DMS153 treated with DMSO at 0.1 percent for 48 hours (cell line): ENCODE data around the gene VMAC.
"Not testable (repeated sequence)": the region's sequence is repeated elsewhere in the genome, so short reads cannot be mapped to it uniquely, and the experiment has no call there.

ENCODE experiments used
- DNase-seq: peaks from one replicate; lab custom pipeline; 2025; ENCODE audit not compliant: unreplicated experiment; lab: John Stamatoyannopoulos, UW

VMAC gene

DNA sequence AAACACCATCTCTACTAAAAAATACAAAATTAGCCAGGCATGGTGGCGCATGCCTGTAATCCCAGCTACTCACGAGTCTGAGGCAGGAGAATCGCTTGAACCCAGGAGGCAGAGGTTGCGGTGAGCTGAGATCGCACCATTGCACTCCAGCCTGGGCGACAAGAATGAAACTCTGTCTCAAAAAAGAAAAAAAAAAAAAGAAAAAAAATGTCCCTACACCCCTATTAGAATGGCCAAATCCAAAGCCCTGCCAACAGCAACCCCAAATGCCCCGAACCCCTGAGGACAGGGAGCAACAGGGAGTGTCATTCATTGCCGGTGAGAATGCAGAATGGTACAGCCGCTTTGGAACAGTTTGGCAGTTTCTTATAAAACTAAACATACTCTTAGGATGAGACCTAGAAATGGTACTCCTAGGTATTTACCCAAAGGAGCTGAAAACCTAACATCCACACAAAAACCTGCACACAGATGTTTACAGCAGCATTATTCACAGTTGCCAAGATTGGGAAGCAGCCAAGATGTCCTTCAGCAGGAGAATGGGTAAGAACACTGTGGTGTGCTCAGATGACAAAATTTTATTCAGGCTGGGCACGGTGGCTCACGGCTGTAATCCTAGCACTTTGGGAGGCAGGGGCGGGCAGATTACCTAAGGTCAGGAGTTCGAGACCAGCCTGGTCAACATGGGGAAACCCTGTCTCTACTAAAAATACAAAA lies 21.4 kb upstream of the VMAC start:
- not testable (repeated sequence) for DNase-seq

DNA sequence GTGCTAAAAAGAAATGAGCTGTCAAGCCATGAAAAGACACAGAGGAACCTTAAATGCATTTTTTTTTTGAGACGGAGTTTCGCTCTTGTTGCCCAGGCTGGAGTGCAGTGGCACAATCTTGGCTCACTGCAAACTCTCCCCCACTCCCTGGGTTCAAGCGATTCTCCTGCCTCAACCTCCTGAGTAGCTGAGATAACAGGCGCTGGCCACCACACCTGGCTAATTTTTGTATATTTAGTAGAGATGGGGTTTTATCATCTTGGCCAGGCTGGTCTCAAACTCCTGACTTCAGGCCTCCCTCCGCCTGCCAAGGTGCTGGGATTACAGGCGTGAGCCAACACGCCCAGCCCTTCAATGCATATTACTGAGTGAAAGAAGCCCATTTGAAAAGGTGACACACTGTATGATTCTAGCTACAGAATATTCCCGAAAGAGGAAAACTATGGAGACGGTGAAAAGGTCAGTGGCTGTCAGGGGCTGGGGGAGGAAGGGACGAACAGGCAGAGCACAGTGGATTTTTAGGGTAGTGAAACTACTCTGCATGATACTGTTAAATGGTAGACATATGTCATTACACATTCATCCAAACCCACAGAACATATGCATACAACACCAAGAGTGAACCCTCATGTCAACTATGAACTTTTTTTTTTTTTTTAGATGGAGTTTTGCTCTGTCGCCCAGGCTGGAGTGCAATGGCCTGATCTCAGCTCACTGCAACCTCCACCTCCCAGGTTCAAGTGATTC lies 20.4 kb upstream of the VMAC start:
- DNase-seq: not testable (repeated sequence)

DNA sequence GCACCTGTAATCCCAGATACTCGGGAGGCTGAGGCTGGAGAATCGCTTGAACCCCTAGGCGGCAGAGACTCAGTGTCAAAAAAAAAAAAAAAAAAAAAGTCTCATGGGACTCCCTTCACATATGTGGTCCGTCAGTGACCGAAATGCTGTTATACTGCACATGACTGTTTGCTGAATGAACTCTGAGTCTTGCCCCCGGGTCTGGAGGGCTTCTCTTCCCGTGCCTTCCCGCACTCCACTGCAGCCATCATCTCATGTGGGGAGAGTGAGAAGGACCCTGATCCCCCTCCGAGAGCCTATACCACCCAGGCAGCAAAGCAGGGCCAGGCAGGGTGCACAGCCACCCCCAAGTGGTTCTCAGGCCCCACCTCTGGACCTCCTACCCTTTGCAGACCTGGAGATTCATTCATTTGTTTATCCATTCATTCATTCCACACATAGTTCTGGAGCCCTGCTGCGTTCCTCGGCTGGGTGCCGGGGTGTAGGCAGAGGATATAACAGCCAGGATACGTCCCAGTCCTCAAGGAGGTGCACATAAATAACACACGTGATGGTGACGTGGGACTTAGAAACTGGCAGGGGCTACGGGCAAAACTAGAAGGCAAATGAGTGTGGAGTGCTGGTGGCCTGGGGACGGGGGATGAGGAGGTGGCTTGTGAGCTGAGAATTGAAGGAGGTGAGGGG lies 15.2 kb upstream of the VMAC start:
- no peak for DNase-seq

DNA sequence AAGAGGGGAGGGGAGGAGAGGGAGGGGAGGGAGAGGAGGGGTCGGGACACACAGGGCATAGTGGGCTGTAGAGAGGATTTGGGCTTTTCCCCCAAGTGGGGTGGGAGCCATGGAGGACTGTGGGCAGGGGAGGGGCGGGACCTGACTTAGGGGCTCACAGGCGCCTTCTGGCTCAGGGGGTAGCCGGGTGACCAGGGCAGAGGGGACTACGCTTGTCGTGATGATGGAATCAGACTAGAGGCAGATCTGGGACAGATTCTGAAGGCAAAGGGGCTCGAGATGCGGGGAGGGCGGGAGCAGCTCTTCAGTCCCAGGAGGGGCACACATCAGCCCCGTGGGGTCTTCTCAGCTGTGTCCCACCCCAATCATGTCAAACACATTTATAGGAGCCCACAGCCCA lies 14.6 kb upstream of the VMAC start:
- no peak for DNase-seq

DNA sequence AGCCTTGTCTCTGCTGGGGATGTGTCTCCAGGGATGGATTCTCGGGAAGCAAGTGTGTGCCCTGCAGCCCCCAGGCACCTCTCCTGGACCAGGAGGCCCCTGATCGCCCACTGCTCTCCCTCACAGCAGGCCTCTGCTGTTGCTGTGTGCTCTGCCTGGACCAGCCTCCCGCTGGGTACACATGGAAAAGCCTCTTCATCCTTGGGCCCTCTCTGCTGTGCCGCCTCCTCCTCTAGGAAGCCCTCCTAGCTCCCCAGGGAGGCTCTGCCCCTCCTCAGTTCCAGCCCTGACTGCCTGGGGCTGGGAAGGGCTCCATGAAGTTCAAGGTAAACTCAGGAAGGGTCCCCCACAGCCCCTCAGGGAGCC lies 13.1 kb upstream of the VMAC start:
- DNase-seq: no peak

DNA sequence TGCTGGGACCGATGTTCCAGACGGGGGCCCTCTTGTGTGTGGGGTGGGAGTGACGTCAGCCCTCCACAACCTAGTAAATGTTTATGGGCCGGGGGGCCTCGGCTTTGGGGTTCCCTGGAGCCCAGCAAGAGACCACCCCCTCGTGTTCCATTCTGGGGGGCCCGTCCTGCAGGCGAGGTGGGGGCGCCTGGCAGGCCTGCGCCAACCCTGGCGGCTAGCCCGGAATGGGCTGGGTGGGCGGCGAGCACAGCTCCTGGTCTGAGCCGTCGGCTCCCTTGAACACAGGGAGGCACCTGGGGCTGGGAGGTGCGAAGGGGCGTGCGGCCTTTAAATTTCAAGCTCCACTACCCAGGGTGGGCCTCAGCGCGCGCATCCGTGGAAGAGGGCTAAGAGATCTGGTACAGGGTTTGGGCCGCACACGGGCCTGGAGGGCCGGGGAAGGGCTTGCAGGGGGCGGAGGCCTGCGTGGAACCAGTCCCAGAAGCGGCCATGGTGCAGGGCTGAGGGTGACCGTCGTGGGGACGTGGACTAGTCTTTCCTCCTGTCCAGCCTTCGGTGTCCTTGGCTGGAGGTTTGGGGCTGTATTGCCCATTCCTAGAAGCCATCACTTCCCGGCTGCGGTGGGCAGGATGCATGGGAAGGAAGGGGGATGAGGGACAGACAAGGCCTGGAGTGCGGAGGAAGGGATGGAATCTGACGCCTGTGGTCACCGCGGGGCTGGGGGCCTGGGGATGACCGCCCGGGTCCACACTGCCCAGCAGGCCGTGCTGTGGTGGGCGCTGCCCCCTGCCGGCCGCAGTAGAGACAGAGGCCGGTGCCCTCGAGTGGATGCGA lies 12.5 kb upstream of the VMAC start:
- DNase-seq: no peak

DNA sequence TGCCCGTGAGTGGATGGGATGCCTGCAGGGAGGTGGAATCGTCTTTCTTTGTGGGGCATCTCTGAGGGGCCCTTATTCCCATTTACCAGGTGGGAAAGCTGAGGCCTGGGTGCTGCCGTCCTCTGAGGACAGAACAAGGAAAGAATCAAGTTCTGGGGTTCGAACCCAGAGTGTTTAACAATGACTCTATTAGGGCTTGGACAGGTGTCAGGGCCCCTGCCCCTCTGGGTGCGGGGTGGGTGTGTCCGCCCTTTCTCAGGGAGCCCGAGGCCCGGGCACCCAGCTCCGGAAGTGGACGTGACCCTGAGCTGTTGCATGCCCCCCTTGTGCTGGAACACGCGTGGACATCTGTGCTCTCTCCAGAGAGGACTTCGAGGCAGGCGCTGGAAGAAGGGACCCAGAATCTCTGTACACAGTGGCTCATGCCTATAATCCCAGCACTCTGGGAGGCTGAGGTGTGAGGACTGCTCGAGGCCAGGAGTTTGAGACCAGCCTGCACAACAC lies 11.8 kb upstream of the VMAC start:
- no peak for DNase-seq

DNA sequence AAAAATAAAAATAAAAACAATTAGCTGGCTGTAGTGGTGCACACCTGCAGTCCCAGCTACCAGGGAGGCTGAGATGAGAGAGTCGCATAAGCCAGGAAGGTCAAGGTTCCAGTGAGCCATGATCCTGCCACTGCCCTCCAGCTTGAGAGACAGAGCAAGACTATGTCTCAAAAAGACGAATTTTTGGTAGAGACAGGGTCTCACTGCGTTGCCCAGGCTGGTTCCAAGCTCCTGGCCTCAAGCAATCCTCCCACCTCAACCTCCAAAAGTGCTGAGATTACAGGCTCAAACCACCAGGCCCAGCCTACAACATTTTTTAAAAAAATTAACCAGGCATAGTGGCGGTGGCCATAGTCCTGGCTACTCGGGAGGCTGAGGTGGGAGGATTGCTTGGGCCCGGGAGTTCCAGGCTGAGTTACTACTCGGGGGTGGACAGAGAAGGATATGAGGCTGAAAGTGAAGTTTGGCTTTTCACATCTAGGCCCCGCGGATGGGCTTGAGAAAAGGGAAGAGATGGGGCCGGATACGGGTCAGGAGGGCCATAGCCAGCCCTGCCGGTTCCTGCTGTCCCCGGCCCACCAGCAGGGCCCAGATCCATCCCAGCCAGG lies 11.3 kb upstream of the VMAC start:
- no peak for DNase-seq

DNA sequence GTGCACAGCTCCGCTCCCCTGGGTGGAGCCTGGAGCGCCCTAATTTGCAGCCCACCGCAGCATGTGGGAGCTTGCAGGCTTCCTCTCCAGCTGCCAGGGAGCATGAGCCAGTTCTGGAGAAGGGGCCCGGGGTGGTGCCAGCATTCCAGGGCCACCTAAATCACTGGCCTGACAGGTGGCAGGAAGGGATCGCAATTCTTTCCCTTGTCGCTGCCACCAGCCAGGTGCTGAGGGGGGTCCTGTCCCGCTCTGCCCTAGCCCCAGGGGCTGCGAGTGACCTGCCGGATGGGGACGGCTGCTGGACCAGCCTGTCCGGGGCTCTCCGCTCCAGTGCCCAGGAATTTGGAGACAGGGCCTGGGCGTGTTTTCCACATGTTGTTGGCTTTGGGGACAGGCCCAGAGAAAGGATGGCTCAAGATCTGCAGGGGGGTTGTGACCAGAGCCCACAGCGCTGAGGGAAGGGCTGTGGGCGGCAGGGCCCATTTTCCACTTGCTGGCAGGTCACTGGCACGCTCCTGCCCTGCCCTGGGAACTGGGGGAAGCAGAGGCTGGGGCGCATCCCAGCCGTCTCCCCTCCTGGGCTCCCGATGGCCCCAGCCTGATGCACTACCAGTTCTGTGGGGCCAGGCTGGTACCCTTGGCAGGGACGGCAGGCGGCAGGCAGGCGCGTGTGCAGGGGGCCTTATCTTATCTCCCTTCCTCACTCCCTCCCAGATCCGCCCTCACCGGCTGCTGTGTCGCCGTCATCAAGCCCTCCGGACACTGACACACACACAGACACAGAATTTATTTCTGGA lies 10.6 kb upstream of the VMAC start:
- no peak for DNase-seq

DNA sequence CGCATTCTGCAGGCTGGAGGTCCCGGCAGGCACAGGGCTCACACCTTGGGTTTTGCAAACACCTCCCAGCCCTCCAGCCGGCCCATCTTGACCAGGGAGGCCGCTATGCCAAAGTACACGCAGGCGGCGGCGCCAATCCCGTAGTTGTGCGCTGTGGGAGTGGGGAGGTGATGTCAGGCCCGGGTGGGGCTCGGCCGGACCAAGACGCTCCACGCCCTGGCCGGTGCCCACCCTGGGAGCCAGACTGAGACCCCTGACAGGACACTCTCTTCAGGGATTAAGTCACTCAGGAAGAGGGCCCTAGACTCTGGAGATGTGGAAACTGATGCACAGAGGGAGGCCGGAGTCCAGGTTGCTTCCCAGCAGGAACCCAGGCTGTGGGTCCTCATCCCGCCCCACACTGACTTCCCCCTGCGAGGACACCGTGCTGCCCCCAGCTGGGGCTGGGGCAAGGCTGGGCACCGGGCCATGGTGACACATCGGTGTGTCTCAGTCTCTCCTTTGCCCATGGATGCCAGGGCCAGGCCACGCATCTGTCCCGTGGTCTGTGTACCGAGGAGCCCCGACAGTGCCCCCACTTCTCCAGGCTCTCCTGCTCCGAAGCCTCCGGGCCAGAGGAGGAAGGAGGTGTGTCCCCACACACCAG lies 9.8 kb upstream of the VMAC start:
- DNase-seq: no peak

DNA sequence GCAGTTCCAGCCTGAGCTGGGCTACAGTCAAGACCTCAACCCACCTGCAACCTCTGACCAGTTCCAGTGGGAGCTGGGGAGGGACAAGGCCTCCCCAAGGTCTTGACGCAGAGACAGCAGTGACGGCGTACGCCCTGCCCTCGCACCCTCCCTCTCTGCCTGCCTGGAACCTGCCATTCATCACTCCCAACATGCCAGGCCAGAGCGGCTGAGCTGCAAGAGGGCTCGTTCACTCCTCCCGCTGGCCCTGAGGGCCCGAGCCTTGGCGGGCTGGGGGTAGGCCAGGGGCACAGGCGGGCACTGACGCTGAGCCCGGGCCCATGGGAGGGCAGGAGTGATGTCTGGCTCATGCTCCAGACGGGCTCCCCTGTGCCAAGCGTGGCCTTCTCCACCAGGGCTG lies 9.3 kb upstream of the VMAC start:
- DNase-seq: no peak

DNA sequence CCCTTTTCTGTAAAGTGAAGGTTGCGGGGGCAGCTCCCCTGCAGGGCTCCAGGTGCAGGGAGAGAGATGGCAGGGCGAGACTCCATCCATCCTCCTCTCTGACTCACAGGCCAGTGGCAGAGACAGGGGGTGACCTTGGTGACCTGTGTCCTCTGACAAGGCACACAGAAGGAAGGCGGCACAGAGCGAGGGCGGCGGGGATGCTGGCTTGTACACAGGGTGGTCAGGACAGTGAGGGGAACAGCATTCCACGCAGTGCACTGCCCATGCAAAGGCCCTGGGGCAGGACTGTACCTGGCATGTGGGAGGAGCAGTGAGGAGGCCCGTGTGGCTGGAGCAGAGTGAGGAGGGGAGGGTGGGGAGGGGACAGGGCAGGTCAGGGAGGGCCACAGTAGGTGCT lies 8.8 kb upstream of the VMAC start:
- no peak for DNase-seq

DNA sequence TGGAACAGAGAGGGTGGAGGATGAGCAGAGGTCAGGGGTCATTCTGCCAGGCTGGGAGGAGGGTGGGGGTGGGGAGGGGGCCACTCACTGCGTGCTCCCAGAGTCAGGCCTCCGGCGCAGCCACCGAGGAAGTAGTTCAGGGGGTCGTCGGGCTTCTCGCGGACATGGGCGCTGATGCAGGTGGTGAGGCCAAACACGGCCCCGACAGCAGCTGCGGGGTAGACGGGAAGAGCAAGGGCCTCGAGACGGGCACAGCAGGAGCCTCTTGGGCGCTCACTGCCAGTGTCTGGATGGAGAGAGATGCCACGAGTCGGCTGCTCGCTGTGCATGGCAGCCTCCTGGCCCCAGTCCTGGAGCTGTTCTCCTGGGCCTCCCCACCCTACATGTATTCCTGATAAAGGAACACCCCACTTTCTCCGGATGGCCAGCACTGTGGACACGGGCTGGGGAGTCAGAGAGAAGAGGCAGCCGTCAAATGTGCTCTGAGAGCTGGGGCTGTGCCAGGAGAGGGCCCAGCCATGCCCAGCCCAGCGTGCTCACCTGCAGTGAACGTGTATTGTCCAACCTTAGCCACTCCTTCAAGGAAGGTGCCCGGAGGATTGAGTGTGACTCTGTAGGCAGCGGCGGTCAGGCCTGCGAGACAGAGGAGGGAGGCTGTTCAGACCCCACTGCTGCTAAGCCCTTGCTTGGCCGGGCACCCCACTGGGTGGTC lies 8.2 kb upstream of the VMAC start:
- no peak for DNase-seq

DNA sequence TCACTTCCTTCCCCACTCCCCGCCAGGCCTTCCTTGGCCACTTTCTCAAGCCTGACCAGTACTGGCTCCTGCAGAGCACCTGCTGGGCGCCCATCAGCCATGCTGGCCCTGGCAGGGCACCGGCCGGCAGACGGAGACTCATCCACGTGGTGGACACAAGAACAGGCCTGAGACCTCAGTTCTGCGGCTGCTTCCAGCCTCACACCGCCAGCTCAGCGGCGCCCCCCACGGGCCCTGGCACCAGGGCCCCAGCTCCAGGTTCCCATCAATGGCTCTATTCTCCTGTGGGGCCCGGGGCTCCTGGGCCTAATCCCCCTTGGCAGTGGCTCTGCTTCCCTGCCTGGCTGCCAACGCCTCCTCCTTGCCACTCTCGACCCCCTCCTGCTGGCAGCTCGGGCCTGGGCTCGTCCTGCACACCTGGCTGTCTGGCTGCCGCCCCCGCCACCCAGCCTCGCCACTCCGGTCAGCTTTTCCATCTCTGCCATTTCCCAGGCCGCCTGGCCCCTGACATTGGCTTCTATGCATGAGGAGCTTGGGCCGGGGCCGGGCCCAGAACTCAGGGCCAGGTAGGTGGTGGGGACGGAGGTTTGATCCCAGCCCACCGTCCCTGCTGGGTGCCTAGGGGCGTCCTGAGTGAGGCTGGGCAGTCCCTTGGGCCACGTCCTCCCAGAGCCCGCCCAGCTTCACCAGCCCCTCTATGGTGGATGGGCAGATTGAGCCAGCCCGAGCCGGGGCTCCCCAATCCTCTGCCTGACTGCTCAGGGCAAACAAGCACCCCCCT lies 7.3 kb upstream of the VMAC start:
- no peak for DNase-seq

DNA sequence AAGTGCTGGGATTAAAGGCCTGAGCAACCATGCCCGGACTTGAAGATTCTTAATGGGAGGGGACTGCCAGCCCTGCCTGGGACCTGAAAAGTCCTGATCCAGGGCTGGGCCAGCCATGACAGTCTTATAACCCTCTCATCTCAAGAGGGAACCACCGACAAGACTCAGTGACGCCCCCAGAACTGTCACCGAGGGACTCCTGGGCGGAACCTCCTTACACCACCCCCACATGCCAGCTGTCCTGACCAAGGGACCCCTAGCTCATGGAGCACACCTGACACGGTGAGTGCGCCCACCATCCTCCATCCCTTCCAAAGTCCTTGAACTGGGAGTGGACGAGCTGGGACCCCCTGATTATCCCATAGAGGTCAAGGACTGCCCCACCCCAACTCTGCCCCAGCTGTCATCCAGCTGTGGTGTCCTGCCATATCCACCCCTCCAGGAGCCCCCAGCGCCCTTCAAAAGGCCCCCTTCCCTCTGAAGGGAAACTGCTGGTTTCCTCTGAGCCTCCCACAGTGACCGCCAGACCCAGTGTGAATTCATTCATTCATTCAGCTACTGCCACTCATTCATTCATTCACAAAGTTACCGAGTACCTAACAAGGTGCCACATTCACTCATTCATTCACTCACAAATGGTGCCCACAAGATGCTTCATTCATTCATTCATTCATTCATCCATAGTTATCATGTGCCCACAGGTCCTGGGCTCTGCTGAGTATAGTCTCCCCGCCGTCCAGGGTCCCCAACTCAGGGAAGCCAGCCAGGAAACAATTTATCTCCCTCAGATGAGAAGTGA lies 4.7 kb upstream of the VMAC start:
- DNase-seq: no peak

DNA sequence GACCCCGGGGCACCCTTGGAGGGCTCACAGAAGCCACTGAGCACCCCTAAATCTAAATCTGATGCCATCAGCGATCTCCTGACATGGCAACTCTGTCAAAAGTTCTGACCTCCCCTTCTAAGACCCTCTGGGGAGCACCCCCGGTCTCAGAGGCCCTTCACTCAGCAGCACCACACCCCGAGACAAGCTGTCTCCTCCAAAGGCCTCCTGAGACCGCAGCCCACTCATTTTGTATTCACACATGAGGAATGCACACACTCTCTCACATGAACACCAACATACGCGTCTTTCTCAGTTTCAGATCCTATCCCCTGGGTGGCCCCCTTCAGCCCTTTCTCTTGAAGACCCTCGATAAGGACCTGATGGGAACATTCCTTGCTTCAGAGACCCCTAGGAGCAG lies 3.7 kb upstream of the VMAC start:
- DNase-seq: no peak

DNA sequence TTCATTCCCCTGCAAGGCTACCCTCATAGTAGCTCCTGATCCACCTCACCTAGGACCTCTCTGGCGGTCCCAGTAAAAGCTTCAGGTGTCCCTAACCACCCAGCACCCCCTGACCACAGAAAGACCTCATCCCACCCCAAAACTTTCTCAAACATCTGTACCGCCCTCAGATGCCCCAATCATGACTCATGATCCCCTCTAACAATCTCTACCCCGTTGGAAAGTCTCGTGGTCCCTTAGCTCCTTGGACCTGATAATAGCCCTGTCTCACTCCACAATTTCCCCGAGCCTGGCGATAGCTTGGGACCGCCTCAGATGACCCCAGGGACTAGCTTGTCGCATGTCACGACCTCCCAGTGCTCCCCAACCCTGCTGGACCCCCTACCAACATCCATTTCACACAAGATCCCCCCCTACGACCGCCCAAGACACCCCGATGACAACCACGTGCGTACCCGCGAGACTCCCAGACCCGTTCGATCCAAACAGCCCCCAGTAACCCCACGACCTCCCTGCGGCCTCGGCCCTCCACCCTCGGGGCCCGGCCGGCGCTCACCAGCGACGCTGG lies 1.5 kb upstream of the VMAC start:
- DNase-seq: no peak
